ENCODE measurements around the gene TCTN1.
"Not testable (repeated sequence)": the region's sequence is repeated elsewhere in the genome, so short reads cannot be mapped to it uniquely, and the experiment has no call there.

Gene TCTN1

DNA sequence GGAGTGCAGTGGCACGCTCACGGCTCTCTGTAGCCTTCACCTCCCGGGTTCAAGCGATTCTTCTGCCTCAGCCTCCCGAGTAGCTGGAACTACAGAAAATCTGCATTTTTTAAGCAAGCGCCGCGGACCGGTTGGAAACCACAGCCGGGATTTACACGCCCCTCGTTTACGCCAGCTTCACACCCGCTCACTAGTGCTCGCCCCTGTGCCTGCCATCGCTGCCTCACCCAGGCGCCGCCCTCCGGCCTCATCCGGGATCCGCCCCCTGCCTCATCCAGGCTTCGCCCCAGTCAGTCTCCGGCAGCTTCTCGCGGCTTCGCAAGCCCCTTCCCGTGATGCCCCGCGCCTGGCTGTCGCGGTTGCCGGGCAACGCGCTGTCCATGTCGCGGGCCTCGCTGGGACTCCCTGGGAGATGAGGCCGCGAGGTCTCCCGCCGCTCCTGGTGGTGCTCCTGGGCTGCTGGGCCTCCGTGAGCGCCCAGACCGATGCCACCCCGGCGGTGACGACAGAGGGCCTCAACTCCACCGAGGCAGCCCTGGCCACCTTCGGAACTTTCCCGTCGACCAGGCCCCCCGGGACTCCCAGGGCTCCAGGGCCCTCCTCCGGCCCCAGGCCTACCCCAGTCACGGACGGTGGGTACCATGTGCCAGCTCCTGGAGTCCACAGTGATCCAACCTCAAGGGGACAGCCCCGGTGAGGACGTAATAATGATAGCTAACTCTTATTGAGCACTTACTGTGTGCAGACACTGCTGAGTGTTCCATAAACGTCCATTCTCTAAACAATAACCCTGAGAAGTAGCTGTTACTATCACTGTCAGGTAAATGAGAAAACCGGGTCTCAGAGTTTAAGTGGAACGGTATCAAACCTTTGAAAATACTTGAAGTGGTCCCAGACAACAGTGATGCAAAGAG, at the start of gene TCTN1:
Gene TCTN1, plus strand, starts transcription at position 359 of the 914 bp plus-strand sequence. Its CDS starts 54 bp downstream, at position 413.
- DNase-seq, result peak; percentile 89

DNA sequence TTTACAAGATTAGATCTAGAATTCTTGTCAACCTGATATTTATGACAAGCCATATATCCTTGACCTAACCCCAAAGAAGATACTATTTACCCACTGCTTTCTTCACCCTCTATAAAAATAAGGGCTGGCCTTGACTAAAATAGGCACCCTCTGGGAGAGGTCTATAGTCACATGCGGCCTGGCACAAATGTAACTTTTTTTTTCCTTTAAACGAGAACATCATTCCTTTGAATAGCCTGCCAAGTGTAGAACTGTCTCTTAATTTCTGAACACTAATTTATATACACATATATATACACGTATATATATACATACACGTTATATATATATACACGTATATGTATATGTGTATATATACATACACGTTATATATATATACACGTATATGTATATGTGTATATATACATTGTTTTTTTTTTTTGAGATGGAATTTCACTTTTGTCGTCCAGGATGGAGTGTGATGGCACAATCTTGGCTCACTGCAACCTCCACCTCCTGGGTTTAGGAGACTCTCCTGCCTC, 49.4 kb upstream of the TCTN1 start:
- no peak for DNase-seq

DNA sequence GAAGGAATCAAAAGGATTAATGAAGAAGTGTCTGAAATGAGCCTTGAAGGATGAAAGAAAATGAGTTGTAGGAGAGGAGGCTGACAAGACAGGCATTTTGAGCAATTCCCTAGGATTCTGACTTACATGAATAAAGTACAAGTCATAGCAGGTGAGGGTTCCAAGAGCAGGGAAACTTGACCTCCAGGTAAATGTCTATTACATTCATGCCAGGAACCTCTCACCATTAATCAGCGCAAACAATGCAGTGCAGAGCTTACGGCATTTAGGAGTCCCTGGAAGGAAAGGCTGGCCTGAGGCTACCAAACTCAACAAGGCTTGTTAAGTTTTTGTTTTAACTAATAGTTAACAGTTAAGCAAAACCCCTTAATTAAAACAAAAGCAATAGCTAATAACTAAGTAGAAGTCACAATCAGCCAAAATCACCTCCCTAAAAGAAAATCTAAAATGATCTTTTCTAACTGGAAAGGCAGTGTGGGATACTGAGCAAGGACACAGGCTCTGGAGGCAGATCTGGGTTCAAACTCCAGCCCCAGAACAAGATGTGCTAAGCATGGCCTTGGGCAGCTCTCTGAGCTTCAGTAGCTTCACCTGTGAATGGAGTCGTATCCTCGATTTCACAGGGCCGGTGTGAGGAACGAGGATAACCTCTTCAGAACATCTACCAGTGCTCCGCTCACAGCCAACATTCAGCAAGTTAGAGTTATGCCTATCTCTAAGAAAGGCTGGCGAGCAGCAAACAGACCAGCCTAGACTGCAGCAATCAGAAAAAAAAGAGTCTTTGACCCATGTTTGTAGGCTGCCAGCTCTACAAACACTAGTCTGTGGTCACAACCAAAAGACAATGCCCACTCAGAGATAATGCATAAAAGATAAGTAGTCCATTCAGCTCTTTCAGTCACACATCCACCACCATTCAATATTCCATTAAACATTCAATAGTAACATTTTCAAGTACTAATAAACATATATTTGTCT, 47.7 kb upstream of the TCTN1 start:
- no peak for DNase-seq

DNA sequence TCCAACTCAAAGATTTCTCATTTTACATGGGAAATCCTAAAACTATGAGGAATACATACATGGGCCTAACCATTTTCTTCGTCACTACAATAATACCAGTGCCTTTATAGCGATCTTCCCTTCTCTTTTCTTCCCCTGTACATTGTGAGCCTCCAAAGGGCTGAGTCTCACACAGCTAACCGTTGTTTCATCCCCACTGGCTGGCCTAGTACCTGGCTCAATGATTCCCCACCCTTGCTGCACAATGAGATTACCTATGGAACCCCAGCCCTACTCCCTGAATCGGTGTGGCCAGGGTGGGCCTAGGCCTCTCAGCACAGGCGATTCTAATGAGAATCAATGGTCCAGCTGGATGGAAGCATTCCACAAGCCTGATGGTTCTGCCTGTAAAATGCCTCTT, 46.9 kb upstream of the TCTN1 start:
- DNase-seq, result no peak

DNA sequence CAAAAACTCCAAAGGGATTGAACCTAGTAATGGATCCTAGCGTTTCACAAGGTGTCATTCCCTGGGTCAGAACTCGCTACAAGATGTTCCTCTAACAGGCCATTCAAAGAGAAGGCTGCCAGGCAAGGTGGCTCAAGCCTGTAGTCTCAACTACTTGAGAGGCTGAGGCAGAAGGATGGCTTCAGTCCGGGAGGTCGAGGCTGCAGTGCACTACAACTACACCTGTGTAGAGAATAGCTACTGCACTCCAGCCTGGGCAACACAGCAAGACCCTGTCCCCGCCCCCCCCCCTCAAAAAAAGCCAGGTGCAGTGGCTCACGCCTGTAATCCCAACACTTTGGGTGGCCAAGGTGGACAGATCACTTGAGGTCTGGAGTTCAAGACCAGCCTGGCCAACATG, 45.2 kb upstream of the TCTN1 start:
- no peak for DNase-seq

DNA sequence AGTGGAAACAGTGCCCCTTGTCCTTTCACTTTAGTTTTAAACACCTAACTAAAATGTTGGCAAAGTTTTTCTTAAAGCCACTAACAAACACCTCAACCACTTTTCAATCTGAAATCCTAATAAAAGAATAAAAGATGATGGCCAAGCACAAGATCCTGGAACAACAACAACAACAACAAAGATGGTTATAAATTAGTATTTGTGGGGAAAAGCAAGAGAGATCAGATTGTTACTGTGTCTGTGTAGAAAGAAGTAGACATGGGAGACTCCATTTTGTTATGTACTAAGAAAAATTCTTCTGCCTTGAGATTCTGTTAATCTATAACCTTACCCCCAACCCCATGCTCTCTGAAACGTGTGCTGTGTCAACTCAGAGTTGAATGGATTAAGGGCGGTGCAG, 44.1 kb upstream of the TCTN1 start:
- not testable (repeated sequence) for DNase-seq

DNA sequence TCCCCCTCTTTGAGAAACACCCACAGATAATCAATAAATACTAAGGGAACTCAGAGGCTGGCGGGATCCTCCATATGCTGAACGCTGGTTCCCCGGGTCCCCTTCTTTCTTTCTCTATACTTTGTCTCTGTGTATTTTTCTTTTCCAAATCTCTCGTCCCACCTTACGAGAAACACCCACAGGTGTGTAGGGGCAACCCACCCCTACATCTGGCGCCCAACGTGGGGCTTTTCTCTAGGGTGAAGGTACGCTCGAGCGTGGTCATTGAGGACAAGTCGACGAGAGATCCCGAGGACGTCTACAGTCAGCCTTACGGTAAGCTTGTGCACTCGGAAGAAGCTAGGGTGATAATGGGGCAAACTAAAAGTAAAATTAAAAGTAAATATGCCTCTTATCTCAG, 43.1 kb upstream of the TCTN1 start:
- DNase-seq, result not testable (repeated sequence)

DNA sequence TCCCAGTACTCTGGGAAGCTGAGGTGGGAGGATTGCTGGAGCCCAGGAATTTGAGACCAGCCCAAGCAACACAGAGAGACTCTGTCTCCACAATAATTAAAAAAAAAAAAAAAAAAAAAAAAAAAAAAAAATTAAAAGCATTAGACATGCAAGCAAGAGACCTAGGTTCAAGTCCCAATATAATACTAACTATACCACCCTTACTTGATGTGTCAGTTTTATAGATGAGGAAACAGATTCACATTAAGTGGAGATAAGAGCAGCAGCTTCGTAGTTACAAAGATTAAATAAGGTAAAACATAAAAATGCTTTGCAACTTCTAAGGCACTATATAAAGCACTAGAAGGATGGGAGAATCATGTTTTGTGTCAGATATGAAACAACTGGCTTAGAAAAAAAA, 39.9 kb upstream of the TCTN1 start:
- DNase-seq, result no peak

DNA sequence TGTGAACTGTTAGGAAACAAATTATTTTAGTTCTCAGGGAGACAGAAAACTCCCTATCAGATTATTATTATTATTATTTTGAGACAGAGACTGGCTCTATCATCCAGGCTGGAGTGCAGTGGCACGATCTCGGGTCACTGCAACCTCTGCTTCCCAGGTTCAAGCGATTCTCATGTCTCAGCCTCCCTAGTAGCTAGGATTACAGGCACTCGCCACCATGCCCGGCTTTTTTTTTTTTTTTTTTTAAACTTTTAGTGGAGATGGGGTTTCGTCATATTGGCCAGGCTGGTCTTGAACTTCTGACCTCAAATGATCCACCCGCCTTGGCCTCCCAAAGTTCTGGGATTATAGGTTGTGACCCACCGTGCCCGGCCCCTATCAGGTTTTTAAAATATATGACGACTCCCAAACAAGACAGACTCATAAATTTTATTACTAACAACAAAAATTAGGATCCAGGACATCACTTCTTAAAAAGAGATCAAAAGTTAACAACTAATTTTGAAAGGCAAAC, 39.2 kb upstream of the TCTN1 start:
- DNase-seq, result not testable (repeated sequence)

DNA sequence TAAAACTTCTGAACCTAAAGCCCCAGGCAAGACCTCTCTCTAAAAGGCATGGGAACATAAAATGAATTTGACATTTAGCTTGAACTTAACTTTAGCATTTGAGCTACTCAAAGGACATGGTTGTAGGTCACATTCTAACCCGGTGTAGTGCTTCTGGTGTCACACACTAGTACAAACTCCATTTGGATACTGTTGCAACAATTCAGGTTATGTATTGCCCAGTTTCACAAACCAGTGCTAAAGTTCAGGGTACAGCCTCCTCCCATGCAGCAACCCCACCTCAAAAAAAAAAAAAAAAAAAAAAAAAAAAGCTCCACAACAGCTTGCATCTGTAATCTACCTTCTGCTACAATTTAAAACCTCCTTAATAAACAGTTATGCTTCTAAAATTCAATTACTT, 38.6 kb upstream of the TCTN1 start:
- DNase-seq, result no peak

DNA sequence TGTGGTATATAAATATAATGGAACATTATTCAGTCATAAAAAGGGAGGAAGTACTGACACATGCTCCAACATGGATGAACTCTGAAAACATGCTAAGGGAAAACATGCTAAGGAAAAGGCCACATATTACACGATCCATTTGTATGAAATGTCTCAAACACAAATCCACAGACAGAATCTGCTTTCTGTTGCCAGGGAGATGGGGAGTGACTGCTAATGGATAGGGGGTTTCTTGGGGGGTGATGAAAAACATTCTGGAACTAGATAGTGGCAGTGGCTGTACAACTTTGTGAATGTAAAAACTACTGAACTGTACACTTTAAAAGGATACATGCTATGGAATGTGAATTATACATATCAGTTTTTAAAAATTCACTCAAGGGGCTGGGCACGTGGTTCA, 37.4 kb upstream of the TCTN1 start:
- DNase-seq, result no peak

DNA sequence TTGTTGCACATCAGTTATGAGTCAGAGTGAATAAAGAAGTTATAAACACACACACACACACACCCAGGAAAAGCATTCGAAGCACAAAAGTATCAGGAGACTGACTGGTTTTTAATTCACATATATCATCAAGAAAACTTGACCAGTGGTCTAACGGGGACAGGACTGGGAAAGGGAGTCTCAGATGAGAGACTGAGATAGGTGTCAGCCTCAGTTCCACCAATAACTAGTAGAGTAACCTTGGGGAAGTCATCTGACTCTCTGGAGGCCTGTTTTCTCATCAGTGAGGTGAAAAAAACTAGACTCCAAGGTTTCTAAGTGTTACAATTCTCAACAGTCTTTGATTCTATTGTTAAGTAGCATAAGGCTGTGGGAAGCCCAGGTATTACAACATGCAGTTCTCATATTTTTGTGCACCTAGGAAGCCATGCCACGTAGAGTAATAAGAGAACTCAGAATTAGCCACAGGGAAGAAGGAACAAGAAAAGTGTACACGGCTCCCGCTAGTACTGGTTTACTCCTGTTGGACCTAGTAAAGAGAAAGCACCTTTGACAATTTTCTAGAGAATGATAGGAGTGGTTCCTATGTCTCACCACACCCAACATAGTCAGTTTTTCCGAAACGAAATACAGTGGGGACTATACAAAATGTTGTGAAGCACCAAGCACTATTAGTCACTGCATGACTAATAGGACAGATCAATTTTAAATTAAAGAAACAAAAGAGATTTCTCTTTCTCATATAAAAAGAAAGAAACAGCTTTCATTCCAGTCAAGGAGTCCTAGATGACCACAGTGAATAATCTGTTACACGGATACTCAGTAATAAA, 35.9 kb upstream of the TCTN1 start:
- peak; percentile 66 for DNase-seq

DNA sequence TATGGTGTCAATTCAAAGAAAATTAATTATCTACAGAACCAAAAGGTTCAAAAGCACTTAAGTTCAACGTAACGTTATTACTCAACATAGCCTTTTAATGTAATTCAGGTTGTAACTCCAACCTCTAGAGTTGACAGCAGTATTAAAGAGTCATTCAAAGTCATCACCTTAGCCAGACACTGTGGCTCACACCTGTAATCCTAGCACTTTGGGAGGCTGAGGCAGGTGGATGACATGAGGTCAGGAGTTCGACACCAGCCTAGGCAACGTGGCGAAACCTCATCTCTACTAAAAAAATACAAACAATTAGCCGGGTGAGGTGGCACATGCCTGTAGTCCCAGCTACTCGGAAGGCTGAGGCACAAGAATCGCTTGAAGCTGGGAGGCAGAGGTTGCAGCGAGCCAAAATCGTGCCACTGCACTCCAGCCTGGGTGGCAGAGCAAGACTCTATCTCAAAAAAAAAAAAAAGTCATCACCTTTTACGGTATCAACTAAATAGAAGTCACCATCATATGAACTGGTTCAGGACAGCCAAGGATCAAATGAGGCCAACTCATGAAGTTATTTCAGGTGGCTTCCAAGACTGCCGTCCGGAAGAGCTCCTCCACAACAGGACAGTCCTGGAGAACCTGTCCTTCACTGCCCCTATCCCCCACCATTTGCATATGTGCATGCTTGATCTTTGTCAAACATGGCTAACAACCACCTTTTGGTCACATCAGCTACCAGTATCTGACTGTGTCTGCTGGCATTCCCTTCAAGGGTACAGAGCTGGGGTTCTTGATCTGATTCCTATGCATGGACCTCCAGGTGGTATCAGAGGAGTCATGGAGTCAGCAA, 35.0 kb upstream of the TCTN1 start:
- DNase-seq, result no peak

DNA sequence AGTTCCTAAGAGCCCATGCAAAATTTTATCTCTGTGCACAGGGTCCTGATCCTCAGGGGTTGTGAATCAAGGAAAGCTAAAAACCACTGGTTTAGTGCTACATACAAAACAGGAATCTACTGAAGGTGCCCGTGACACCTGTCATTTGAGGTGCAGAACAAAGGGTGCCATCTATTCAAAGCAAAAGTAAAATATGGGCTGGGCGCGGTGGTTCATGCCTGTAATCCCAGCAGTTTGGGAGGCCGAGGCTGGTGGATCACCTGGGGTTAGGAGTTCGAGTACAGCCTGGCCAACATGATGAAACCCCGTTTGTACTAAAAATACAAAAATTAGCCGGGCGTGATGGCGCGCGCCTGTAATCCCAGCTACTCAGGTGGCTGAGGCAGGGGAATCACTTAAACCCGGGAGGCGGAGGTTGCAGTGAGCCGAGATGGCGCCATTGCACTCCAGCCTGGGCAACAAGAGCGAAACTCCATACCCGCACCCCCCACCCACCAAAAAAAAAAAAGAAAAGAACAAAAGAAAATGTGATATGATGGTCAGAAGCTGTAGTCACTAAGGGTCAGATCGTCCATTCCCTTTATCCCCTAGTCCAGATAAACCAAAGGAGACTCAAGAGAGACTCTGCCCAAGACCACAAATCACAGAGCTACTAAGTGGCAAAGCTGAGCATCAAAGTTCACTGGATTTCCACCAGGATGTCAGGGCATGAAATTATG, 34.2 kb upstream of the TCTN1 start:
- no peak for DNase-seq

DNA sequence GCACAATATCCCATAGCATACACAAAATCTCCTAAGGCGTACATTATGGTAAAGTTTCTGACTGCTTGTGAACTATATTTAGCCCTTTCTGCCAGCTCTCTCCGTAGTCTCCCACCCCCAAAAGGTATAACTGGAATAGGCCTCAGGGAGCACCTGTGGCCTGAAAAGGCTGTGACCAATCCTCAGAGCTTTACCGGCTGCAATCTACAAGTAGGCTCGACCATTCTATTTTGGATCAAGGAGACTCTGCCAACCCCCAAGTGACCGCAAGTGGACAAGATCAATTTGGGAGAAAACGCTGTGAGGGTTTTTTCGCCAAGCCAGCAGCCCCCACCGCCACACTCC, 32.0 kb upstream of the TCTN1 start:
- DNase-seq, result no peak

DNA sequence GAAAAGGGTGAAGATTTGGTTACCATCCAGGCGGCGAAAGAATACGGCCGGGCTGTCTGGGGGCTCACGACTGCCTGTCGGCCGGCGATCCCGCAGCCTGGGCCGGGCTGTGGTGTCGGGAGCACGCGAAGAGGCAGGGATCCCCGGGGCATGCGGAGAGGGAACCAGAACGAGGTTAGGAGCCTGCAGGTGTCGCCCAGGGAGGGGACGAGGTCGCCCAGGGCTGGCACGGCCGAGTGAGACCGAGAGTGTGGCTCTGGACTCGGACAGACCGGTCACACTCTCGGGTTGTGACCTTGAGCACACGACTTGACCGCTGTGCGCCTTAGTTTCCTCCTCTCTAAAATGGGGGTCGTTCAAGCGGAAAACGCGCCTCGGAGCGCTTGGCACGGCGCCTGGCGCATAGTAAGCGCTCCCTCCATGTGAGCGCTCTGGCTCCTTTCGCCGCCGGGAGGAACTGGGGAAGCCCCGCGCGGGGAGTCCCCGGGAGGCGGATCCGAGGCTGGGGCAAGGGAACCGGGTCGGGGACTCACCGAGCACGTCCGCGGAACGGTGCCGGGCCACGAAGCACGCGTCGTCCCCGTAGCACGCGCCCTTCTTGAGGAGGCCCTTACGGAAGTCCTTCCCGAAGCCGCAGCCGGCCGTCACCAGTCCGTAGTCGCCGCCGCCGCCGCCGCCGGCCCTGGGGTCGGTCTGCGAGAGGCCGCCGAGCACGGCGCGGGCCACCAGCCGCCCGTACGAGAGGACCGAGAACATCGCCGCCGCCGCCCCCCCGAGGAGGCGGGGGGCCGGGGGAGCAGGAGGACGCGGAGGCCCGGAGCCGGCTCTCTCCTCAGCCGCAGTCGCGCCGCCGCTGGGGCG, 31.4 kb upstream of the TCTN1 start:
- no peak for DNase-seq

DNA sequence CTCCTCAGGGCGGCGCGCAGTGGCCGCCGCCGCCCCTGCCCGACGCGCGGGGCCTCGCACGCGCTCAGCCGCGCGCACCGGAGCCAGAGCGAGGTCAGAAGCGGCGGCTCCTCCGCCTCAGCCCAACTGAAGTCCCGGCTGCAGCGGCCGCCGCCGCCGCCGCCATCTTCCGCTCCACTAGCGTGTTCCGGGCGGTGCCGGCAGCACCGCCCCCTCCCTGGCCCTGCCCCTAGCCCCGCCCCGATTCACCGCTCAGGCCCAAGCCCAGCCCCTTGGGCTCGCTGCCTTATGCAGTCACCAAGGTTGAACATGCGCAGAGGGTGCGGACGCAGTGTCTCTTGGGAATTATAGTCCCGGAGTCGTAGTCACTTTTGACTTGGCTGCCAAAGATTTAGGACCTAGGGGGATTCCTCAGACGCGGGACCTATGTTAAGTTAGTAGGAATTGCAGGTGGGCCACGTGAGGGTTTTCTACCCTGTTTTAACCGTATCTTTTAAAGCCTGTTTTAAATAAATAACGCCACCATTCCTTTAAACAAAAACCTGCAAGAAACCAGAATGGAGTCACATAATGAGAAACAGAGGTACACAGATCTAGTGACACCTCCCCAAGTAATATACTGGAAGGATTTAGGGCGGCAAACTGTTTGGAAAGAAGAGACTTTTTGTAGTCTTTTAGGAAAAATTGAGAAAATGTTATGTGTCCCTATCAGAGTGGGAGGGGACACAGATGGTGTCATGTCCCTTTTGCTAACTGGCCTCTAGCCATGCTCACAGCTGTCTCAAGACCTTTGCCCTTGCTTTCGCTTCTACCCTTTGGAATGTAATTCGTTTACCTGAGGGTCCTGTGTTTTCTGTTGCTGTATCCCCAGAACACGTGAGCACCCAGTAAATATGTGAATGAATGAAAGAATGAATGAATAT, 30.5 kb upstream of the TCTN1 start, which contains the start of gene PPTC7:
Gene PPTC7, minus strand, starts transcription at position 182 of the 923 bp plus-strand sequence. CDS start 287 bp downstream, outside the sequence.
- peak; percentile 90 for DNase-seq

DNA sequence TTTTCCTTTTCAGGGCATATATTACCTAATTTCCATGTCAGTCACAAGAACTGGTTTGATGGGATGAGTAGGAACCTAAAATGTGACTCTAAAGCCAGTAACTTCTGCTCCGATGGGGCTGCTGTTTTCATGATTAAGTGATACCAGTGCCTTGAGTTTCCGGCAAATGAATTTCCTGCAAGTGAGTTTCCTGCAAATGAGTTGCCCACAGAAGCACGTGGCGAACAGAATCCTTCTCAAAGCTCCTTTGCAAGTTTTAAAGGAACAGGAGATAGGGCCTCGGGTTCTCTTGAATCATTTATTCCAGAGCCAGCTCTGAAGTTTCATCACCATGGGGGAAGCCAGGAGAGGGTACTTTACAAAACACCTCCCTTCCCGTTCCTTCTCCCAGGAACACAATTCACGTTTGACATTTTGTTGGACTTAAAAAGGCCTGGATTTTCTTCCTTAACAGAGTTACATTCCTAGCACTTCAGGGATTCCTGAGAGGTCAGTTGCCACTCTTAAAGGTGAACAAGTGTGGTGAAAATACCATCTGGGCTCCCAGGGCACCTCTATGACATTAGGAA, 28.6 kb upstream of the TCTN1 start:
- peak; percentile 23 for DNase-seq

All from kidney glomerular epithelial cell (primary cell).